Stimulated activated CD4-positive, alpha-beta T cell treated with anti-CD3 and anti-CD28 coated beads, Interleukin-4, amount 100 ng/mL, for 4 hours (primary cell): ENCODE data around the gene TULP1.
A peak's percentile ranks its signal among the peaks of the same experiment; 100 is the strongest.

Experiments
- DNase-seq, 2 experiments: peaks; one replicate each; pipeline ENCODE4 v3.0.0-alpha.2; 2020

TULP1 gene

DNA sequence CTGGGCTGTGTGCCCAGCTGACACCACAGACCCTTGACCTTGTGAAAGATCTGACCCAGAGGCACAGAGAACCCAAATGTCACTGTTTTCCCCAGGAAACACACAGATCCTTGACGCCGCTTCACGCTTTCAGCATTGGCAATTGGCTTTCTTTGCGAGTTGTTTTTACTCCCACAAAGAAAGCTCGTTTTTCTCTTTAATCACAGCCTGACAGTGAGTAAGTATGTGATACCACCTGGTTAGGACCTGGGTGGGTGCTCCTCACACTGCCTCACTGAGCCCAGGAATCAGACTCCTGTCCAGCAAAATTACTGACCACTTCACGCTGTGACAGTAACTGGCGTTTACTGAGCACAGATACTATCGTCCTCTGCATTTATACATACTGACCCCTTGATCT, 31.5 kb downstream of the TULP1 start:
- no peak for DNase-seq

DNA sequence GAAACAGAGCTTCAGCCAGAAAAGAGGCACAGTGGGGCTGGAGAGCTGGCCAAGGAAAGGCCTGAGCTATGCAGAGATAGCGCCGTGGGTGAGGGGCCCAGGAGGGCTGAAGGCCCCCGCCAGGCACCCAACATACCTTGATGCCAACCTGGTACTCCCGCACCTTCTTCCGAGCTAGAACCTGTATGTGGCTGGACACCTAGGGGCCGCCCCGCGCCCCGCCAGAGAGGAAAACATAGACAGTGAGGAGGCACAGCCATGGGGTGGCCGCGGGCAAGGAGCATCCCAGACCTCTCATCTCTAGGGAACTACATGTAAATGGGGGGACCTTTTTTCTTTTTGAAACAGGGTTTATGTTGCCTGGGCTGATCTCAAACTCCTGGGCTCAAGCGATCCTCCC, 32.5 kb downstream of the TULP1 start:
- no peak for DNase-seq

DNA sequence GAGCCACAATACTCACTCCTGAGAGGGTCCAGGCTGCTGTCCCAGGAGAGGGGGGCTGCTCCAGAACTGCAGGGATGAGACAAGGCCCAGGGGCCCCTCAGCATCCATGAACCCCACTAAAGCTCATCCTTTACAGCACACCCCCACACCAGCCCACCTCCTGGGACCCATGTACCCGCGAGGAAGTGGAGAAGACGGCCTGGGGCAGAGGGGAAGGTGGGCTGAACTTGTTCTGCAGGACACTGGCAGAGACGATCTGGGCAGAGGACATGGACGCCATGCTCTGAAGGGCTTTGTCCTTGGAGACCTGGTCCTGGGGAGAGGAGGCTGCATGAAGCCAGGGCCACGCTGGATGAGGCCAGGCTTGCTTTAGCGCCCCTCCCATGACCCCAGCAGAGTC, 34.4 kb downstream of the TULP1 start:
- no peak for DNase-seq

DNA sequence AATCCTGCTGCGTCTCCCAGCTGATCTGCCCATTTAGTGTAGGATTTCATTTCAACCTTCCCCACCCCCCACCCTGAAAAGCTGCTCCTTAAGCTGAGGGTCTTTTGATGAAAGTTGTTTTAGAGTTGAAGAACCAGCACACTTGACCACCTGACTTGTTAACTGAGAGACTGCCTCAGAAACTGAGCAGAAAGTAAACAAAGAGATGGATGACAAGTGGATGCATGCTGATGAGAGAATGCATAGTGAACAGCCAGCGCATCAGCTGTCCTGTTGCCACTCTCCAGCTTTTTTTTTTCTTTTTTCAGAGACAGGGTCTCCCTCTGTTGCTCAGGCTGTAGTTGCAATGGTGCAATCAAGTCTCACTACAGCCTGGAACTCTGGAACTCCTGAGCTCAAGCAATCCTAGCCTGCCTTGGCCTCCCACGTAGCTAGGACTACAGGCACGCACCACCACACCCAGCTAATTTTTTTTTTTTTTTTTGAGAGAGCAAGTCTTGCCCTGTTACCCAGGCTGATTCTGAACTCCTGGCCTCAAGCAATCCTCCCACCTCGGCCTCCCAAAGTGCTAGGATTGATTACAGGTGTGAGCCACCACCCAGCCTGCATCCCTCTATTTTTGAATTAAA, 35.0 kb downstream of the TULP1 start:
- DNase-seq, result no peak

DNA sequence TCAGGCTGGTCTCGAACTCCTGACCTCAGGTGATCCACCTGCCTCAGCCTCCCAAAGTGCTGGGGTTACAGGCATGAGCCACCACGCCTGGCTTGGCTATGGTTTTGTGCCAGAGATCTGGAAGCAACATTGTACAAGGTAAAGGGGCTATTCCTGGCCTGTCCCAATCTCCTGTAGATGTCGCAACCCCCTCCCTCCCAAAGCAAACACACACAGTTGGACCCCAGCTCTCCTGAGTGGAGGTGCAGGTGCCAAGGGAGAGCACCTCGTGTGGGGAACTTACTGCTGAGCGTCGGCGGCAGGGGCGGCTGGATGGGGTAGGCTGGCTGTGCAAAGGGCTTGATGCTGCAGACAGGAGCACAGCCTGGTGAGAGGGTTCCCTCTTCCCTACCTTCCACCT, 35.7 kb downstream of the TULP1 start:
- no peak for DNase-seq

DNA sequence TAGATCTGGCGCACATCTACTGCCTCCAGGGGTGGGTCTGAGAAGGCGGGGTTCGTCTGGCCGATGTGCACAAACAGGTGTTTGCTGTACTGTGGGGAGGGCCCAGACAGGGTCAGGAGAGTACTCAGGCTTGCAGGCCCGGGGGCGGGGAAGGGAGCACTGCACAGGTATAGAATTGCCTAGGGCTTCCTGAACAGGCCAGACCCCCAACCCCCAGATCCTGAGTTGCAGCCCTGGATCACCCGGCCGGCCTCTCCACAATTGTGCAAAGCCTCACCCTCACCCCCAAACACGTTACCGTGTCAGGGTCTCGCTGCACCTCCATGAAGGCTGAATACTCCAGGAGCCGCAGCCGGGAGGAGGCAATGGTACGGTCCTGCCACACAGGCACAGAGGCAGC, 36.7 kb downstream of the TULP1 start:
- no peak for DNase-seq

DNA sequence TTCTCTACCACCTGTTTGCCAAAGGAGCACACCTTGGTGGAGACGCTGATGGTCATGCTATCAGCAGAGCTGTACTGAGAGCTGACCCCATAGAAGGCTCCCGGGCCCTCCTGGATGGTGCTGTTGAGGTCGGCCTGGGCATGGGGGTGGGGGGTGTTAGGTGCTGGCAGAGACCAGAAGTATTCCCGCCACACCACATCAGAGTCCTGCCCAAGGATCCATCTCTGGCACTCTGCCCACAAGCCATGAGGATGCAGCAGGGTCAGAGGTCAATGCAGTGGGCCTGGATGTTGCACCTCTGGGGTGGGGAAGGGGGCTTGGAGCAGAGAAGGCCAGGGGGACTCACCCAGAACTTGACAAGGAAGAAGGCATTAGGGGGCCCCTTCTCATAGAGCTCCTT, 37.1 kb downstream of the TULP1 start:
- no peak for DNase-seq

DNA sequence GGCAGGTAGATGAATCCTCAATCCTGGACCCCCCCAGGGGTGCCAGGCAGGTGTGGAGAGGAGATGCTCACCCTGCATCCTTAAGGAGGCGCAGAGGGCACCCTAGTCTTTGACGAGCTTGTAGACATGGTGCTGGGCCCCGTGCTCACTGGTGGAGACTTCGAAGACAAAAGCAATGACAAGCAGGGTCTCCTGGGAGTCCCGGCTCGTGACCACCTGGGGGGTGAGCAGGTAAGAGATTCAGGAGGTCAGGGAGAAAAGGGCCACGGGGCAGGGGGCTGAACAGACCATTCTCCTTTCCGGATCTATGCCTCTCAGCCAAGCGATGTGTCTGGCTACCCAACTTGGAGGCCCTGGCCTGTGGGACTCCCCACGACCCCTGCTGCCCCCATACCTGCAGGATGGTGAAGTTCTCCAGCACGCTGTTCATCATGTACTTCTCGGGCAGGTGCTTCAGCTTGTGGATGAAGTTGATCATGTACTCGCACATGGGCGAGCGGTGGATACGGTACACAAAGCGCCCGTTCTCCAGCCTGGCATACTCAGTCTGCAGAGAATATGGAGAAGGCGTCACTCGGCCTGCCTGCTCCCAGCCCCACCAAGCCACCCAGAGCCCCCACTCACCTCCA, 37.6 kb downstream of the TULP1 start:
- DNase-seq, result no peak

DNA sequence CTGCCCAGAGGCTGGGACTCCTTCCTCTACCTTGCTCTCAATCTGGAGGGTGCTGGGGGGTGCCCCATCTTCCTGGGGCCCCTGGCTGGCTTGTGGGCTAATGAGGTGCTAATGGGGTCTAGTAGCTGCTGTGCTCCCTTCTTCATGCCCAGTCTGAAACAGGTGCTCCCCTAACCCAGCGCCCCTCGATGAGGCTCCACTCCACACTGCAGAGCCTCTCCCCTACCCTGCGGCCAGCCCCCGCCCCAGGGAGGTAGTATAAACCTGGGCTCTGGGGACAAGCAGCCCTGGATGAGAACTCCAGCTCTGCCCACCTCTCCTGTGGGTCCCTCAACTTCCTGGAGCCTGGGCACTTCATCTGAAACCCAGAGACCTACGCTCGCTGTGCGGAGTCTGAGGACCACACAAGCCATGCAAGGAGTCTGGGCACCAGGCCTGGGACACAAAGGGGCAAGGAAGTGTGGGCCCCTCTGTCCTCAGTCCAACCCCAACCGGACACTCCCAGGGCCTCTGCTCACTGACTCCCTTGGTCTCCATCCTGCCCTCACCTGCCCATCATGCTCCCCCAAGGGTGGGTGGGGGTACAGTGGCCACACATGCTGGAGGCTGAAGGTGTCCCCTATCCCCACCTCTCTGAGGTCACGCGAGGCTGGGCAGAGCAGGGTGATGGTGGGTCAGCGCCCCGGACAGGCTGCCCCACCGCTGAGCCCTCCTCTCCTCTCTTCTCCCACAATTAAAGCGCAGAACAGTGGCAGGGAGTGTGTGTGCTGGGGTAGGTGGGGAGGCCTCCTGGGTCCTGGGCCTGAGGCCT, 38.4 kb downstream of the TULP1 start:
- DNase-seq, result peak in 1 of 2 experiments; percentile 18

DNA sequence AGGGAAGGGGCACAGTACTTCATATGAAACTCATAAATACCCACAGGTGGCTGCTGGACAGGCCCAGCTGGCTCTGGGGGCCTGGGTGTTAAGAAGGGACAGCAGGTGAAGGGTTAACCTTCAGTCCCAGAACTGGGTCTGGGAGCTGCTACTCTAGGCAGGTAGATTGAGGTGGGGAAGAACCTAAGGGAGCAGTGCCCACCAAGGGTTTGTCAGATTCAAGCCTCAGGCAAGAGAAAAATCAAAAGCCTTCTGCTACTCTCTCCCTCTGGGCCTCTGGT, 38.9 kb downstream of the TULP1 start:
- DNase-seq, result no peak

DNA sequence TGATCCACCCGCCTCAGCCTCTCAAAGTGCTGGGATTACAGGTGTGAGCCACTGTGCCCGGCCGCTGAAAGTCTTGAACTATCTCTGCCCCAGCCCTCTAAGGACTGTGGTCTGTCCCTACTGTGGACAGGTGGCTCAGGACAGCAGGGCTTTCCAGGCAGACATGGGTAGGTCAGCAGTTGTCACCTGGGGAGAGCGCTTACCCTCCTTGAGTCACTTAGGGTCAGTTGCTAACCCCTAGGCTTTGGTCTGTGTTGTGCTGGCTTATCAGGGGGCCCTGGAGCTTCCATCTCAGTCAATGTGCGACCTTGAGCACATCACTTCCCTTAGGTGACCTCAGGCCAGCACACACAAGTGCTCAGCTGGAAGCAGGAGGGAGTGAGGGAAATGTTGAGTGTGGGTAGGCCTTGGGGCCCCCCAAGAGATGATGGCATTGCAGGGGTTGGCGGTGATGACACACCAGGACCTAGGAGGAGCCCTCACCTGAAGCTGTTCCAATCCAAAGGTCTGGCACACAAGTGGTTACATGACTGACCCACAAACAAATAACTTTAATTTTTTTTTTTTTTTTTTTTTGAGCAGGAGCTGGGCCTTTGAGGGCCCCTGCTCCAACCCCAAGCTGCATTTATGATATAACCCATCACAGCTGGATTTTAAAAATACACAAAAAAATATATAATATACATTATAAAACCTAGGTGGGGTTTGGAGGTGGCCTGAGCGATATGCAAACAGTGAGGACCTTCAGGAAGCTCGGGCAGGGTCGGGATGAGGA, 39.4 kb downstream of the TULP1 start:
- peak in 1 of 2 experiments; percentile 16 for DNase-seq

DNA sequence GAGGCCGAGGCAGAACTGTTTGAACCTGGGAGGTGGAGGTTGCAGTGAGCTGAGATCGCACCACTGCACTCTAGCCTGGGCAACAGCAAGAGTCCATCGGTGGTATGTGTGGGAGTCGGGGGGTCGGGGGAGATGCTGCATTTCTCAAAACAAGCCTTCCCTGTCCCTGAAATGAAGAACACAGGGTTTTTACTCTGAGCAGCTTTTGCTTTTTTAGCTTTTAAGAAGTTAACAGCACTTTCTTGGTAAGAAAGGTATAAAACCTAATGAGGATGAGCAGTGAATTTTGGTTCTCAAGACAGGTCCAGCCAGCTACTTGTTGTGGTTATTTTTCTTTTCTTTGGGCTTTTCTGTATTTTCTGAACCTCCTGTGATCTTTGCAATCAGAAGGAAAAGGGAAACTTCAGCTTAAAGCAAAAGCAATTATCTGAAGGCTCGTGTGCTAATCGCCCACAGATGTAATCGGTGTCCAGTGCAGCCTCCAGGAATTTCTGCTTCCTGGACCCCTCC, 40.8 kb downstream of the TULP1 start:
- no peak for DNase-seq

DNA sequence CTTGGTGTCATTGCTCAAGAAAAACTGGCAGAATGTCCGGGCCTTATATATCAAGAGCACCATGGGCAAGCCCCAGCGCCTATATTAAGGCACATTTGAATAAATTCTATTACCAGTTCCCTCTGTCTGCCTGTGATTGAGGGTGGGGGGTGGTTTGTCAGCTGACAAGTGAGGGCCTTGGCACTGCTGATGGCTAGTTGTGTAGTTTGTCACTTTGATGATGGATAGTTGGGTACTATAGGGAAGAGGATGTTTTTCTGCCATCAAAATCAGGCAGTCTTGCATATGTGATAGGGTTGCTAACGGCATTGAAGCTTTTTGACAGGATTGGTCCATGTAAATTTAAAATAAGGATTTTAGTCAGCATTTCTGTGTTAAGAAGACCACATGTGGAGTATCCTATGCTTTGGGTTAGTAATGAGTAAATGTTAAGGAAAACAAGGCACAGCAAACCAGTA, 42.0 kb downstream of the TULP1 start:
- DNase-seq, result no peak

DNA sequence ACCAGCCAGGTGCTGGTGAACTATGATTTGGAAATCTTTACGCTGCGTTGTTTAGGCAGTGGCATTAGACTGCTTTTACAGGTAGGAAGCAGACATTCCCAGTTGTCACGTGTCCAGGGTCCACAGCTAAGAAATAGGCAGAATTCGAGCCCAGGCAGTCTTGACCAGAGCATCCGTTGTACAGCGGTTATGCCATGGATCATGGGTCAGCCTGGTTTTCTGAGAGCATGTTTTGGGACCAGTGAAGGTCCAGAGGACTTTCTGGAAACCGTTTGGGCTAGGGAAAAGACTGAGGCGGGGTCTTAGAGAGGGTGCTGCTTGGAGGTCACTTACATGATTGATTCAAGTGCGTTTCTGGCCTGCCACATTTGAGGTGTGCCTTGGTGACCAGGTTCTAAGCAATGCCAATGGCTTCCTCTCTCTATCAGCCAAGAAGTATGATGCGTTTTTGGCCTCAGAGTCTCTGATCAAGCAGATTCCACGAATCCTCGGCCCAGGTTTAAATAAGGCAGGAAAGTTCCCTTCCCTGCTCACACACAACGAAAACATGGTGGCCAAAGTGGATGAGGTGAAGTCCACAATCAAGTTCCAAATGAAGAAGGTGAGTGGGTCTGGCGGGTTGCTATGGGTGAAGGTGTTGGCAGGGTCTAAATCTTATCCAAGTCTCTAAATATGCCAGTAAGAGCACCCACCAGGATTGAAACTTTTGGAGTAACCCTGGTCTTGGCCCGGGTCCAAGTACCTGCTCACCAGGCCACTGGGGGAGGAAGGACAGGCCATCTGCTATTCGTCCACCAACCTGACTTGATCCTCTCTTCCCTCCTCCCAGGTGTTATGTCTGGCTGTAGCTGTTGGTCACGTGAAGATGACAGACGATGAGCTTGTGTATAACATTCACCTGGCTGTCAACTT, 42.7 kb downstream of the TULP1 start:
- no peak for DNase-seq

DNA sequence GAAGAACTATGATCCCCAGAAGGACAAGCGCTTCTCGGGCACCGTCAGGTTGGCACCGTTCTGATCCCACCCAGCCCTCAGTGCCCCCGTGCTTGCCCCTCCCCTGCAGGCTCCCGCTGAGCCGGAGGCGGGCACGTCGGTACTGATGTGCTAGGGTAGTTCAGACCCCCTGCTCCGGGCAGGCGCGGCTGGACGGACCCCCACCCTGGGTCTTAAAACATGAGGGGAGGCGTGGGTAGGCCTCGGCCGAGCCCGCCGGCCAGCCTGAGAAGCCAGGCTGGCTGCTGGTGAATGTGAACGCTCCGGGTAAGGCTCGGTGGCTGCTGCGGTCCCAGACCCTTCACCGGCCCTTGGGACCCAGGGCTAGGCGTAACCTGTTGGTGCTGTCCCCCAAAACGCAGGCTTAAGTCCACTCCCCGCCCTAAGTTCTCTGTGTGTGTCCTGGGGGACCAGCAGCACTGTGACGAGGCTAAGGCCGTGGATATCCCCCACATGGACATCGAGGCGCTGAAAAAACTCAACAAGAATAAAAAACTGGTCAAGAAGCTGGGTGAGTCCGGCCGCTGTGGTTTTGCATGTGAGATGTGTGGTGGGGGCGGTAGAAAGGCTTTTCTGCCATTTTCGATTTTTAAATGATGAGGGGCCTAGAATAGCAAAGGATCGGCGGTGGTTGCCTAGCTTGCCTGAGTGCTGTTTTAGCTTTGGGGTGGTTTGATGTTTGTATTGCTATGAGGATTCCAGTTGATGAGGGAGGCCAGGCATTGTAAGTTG, 43.5 kb downstream of the TULP1 start:
- DNase-seq, result peak in 1 of 2 experiments; percentile 45

DNA sequence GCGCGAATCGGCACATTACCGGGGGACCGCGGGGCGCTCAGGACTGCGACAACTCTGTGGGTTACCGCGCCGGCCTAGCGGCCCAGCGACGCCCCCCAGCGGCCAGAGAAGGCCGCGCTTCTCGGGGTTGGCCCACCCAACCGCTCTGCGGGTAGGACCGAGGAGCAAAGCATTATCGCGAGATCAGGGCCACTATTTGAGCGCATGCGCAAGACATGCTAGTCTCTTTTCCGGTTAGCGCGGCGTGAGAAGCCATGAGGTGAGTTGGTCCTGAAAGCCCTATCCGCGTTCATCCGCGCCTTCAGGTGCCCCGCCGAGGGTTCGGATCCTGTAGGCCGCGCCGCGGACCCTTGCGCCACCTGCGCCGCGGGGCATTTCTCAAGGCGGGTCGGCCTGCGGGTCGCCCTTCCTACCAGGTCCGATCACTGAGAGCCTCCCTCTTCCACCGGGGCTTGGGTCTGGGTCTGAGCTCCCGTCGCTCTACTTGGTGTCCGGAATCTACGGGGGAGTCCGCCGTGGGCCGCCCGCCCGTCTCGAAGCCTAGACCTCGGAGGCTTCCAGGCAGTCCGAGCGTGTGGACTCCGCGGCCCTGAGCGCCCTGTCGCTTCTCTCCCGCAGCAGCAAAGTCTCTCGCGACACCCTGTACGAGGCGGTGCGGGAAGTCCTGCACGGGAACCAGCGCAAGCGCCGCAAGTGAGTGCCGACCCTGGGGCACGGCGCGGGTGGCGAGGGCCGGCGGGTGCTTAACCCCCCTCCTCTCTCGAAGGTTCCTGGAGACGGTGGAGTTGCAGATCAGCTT, 44.3 kb downstream of the TULP1 start, which contains the start of gene RPL10A:
RPL10A (plus strand) TSS at position 221 of the 799 bp plus-strand sequence; CDS start at position 255, 34 bp downstream.
- DNase-seq, result peak; percentile 92 to 97

DNA sequence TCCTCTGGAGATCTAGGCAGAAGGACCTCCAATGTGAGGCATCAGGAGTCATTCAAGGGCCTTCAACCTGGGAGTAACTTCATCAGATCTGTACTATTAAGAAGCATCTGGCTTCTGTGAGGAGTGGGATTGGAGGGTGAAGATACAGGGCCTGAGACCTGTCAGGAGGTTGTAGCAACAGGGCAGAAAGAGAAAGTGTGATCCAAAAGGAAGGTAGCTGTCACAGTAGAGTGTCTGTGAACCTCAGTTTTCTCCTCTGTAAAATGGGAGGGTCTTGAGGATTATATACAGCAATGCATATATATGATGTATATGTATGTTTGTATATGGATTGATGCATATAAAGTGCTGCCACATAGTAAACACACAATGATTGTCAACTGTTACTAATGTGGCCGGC, 47.0 kb downstream of the TULP1 start:
- DNase-seq, result no peak

DNA sequence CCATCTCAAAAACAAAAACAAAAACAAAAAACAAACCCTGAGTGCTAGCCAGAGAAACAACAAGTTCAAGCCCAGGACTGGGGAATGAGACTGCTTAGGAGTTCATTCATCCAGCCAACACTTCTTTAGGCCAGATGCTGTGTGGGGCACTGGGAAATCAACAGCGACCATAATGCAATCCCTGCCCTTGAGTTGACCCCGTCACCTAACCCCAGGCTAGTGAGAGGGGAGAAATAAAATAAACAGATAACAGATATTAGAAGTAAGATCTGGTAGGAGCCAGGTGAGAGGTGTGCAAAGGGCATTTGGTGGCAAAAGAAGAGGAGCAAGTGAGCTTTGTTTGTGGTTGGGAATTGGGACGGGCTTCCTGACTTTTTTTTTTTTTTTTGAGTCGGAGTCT, 49.4 kb downstream of the TULP1 start:
- no peak for DNase-seq

DNA sequence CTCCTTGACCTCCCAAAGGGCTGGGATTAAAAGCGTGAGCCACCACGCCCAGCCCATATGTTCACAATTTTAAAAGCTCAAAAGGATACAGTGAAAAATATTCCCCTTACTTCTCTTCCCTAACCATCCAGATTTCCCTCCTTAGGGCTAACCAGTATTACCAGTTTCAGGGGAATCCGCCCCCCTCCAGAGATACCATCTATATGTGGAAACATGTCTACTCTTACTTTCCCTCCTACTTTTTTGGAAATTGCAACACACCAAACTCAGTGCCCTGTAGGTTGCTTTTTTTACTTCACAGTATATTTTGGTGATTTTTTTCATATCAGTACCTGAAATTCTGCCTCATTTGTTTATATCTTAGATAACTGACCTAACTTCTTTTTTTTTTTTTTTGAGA, 51.4 kb downstream of the TULP1 start:
- no peak for DNase-seq

DNA sequence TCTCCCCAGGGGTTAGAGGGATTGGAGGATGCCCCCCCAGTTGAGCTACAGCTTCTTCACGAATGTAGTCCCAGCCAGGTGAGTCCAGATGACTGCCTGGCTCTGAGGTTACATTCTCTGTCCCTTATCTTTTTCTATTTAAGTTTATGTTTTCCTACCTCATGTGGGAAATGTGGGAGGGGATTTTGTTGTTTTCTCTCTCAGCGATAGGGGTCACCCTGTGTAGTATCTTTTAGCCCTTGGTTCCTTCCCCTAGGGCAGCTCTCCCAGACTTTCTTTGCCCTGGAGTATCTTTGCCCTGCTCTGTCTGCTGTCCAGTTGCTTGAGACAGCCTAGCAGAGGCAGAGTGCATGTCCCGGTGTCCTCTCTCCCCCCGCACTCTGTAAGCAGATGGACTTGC, 54.8 kb downstream of the TULP1 start:
- no peak for DNase-seq
